OCI-LY7 (cell line): Measurements from ENCODE around the gene ZNF697. TPM values are rescaled to one million over a fixed set of nuclear protein-coding genes. Genes with fewer than 3 reads are reported as not detected.
"Not testable (repeated sequence)": the region's sequence is repeated elsewhere in the genome, so short reads cannot be mapped to it uniquely, and the experiment has no call there.

Experiments used
- BruUV-seq: library from RNA; stranded (reverse); fragments of 400-500 nt; replicated peaks from 2 replicates; lab custom pipeline; 2021; lab: Mats Ljungman, UMichigan
- CTCF ChIA-PET: fragments of 300-600 bp; sonication (Branson Sonifier 250); formaldehyde crosslinking; loops from one replicate; lab custom pipeline; 2022; ENCODE audit warnings: antibody characterized with exemption; ENCODE audit not compliant: unreplicated experiment; lab: Charles Lee
- POLR2A ChIA-PET: fragments of 300-600 bp; sonication (Branson Sonifier 250); formaldehyde crosslinking; loops from one replicate; lab custom pipeline; 2022; ENCODE audit warnings: antibody characterized with exemption; lab: Charles Lee
- DNase-seq: peaks from one replicate; pipeline ENCODE4 v3.0.0-alpha.2; 2015; ENCODE audit warnings: low spot score
- H2AFZ ChIP-seq: fragments of 200-600 bp; sonication (generic), shearing (Covaris generic); 2 replicates; pipeline ENCODE4 v1.6.1; 2014; ENCODE audit warnings: mild to moderate bottlenecking, antibody characterized with exemption, low read length, moderate library complexity
- H3K27ac ChIP-seq: fragments of 200-600 bp; sonication (generic); 2 replicates; pipeline ENCODE4 v1.5.1; 2014; ENCODE audit warnings: mixed run types, low read depth, mild to moderate bottlenecking, moderate library complexity, low read length, inconsistent platforms; ENCODE audit not compliant: poor library complexity, severe bottlenecking
- H3K36me3 ChIP-seq: fragments of 200-600 bp; sonication (generic); 2 replicates; pipeline ENCODE4 v1.6.1; 2014; ENCODE audit warnings: mild to moderate bottlenecking, antibody characterized with exemption, low read length, moderate library complexity, mixed read lengths; ENCODE audit not compliant: insufficient read depth
- H3K4me1 ChIP-seq: fragments of 200-600 bp; sonication (generic); 2 replicates; pipeline ENCODE4 v1.5.1; 2014; ENCODE audit warnings: mild to moderate bottlenecking, low read length; ENCODE audit not compliant: insufficient read depth, poor library complexity, severe bottlenecking
- H3K4me2 ChIP-seq: fragments of 200-600 bp; sonication (generic); 2 replicates; pipeline ENCODE4 v1.6.1; 2014; ENCODE audit warnings: mild to moderate bottlenecking, low read length
- H3K4me3 ChIP-seq: fragments of 200-600 bp; sonication (generic); 2 replicates; pipeline ENCODE4 v1.5.1; 2014; ENCODE audit warnings: mild to moderate bottlenecking, low read depth, low read length; ENCODE audit not compliant: poor library complexity, severe bottlenecking
- H3K79me2 ChIP-seq: fragments of 200-600 bp; sonication (generic); 2 replicates; pipeline ENCODE4 v1.6.1; 2016; ENCODE audit warnings: low read depth, mild to moderate bottlenecking, low read length, moderate library complexity, mixed read lengths; ENCODE audit not compliant: insufficient read depth
- H3K9me2 ChIP-seq: fragments of 200-600 bp; sonication (generic); 2 replicates; pipeline ENCODE4 v1.6.1; 2016; ENCODE audit warnings: mild to moderate bottlenecking, low read length, mixed read lengths; ENCODE audit not compliant: insufficient read depth
- H3K9me3 ChIP-seq: fragments of 200-600 bp; sonication (generic); 2 replicates; pipeline ENCODE4 v1.6.1; 2014; ENCODE audit warnings: mild to moderate bottlenecking, mixed run types, low read length, mixed read lengths
- H4K20me1 ChIP-seq: fragments of 200-600 bp; sonication (generic); 2 replicates; pipeline ENCODE4 v1.6.1; 2014; ENCODE audit warnings: mild to moderate bottlenecking, antibody characterized with exemption, low read length, moderate library complexity, mixed read lengths; ENCODE audit not compliant: insufficient read depth
- EZH2phosphoT487 ChIP-seq: fragments of 200-600 bp; sonication (generic); IDR thresholded peaks from 2 replicates; pipeline ENCODE4 v1.6.1; 2018; ENCODE audit warnings: low read depth, borderline replicate concordance, mild to moderate bottlenecking, mixed run types, antibody characterized with exemption, low read length, moderate library complexity, mixed read lengths
- intact Hi-C: fragments of 100-400 bp; cut with micrococcal nuclease; formaldehyde crosslinking; loops from one replicate; pipeline ENCODE4 v1.10.0; 2022; ENCODE audit not compliant: unreplicated experiment
- total RNA-seq, 2 experiments: library from RNA; depleted of rRNA in 1 of 2; stranded (reverse); fragments of >200 nt in 1 of 2; shearing (Covaris generic) in 1 of 2; gene quantifications; 2 replicates each; pipeline ENCODE4 v1.2.3, GENCODE V29; 2014 to 2022
- TF ChIP-seq, protein P1 (sequence below): fragments of 200-600 bp; sonication (generic); conservative IDR thresholded peaks from 2 replicates; pipeline ENCODE4 v1.5.1; 2014; ENCODE audit warnings: mild to moderate bottlenecking, antibody characterized with exemption, low read length, moderate library complexity, mixed read lengths

The ZNF697 gene
- total RNA-seq, 2 experiments from 2014 or later, result not detected

DNA sequence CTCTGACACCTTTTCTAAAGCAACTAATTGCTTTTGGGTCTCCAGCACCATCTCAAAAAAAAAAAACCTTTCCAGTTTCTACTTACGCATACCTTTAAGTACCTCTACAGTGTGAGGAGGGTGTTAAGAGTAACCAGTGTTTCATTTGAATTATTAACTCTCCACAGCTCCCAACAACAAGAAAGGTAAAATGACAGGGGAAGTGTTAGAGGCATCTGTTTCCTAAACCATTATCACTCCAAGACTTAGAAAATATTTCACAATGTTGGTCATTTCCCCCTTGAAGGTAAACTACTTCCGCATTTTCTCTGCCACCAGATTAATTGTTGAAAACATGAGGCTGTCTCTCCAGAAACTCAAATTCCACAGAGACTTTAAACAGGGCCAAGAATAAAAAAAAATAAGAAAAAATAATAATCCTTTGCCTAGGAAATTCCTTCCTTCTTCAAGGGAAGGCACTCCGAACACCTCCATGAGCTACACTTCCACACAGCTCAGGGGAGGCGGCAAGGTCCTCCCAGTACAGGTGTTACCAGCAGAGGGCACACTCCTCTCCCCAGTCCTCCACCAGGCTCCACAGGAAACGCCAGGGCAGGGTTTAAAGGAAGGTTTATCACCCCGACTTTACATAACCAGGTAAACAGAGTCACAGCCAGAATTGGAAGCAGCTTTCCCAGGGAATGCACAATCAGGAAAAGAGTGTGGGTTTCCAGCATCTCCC, 40.8 kb downstream of the ZNF697 start:
- H4K20me1 ChIP-seq, CTCF ChIA-PET, intact Hi-C loops, H3K9me2 ChIP-seq, H3K79me2 ChIP-seq, DNase-seq, H3K36me3 ChIP-seq, H2AFZ ChIP-seq, H3K4me1 ChIP-seq, POLR2A ChIA-PET, BruUV-seq, H3K4me2 ChIP-seq, H3K27ac ChIP-seq, H3K9me3 ChIP-seq, H3K4me3 ChIP-seq: not testable (repeated sequence)
- TF ChIP-seq, protein P1, sequence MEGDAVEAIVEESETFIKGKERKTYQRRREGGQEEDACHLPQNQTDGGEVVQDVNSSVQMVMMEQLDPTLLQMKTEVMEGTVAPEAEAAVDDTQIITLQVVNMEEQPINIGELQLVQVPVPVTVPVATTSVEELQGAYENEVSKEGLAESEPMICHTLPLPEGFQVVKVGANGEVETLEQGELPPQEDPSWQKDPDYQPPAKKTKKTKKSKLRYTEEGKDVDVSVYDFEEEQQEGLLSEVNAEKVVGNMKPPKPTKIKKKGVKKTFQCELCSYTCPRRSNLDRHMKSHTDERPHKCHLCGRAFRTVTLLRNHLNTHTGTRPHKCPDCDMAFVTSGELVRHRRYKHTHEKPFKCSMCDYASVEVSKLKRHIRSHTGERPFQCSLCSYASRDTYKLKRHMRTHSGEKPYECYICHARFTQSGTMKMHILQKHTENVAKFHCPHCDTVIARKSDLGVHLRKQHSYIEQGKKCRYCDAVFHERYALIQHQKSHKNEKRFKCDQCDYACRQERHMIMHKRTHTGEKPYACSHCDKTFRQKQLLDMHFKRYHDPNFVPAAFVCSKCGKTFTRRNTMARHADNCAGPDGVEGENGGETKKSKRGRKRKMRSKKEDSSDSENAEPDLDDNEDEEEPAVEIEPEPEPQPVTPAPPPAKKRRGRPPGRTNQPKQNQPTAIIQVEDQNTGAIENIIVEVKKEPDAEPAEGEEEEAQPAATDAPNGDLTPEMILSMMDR, result peak; percentile 33; the same call in 1 of the 2 replicates

DNA sequence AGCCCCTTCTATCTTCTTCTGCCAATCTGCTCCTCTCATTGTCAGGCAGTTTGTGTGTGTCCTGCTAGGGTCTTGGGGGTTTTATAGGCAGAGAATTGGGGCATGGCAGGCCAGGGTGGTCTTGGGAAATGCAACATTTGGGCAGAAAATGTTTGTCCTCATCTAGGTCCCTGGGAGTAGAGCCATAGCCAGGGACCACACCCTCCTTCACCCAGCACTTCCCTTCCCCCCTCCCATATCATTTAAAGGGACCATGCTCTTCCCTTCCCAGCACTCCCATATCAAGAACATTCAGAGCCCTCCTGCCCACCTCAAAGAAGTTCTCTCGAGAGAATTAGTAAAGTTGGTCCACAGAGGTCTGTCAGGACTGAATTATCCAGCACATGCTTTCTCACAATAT, 41.7 kb downstream of the ZNF697 start:
- Histone ChIP-seq H3K4me1 (no peaks in the 10 kb centered on the region), H2AFZ (no peak overlapping the region), H3K4me3 (no peak overlapping the region), H4K20me1 (no peaks in the 10 kb centered on the region), H3K79me2 (no peaks in the 10 kb centered on the region), H3K27ac (no peak overlapping the region), H3K36me3 (no peaks in the 10 kb centered on the region), H3K9me2 (no peaks in the 10 kb centered on the region), H3K4me2 (no peak overlapping the region), H3K9me3 (no peaks in the 10 kb centered on the region)
- BruUV-seq, result no TSS peak
- no peak for DNase-seq
- ChIA-PET POLR2A (no interaction called here), CTCF (no interaction called here)
- TF ChIP-seq EZH2phosphoT487, result no peak
- TF ChIP-seq, protein P1, result no peak
- intact Hi-C loops, result no loop called here

GRCh38 chr1:119605686-119606085, 42.4 kb downstream of the ZNF697 start:
- no peak overlapping the region for H3K27ac ChIP-seq
- TF ChIP-seq, protein P1, result no peak
- TF ChIP-seq EZH2phosphoT487, result no peak
- POLR2A ChIA-PET, result no interaction called here
- H4K20me1 ChIP-seq, result no peaks in the 10 kb centered on the region
- no peaks in the 10 kb centered on the region for H3K79me2 ChIP-seq
- no peaks in the 10 kb centered on the region for H3K36me3 ChIP-seq
- H3K4me1 ChIP-seq, result no peaks in the 10 kb centered on the region
- H3K4me2 ChIP-seq, result no peak overlapping the region
- intact Hi-C loops, result no loop called here
- BruUV-seq, result no TSS peak
- no peaks in the 10 kb centered on the region for H3K9me2 ChIP-seq
- DNase-seq, result no peak
- H3K4me3 ChIP-seq, result no peak overlapping the region
- no peaks in the 10 kb centered on the region for H3K9me3 ChIP-seq
- CTCF ChIA-PET, result no interaction called here
- no peak overlapping the region for H2AFZ ChIP-seq

DNA sequence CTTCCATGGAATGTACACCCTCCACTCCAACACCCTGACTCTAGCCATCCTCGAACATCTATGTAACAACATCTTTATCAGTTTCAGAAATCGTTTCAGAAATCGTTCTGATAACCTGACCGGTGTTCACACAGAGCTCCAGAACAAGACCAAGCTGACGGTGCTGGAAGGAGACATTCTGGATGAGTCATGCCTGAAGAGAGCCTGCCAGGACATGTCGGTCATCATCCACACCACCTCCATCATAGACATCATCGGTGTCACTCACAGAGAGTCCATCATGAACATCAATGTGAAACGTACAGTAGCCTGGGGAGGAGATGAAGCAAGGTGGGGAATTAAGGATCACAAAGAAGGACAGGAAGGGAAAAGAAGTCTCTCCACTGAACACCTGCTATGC, 43.0 kb downstream of the ZNF697 start:
- H3K4me1 ChIP-seq, H2AFZ ChIP-seq, H3K4me2 ChIP-seq, CTCF ChIA-PET, H3K9me3 ChIP-seq, DNase-seq, intact Hi-C loops, H4K20me1 ChIP-seq, BruUV-seq, H3K36me3 ChIP-seq, H3K9me2 ChIP-seq, H3K27ac ChIP-seq, H3K4me3 ChIP-seq, H3K79me2 ChIP-seq: not testable (repeated sequence)
- POLR2A ChIA-PET, result interaction anchor here (0.7 kb wide), 1 partner anchor 1643 kb away, joined by 3 read pairs; no protein-coding TSS in a partner anchor
